NCI-H524 (cell line): ENCODE measurements around the gene IDE.

Source experiments
- DNase-seq, 2 experiments: peaks; one replicate each; lab custom pipeline; 2025; lab: John Stamatoyannopoulos, UW

IDE gene

DNA sequence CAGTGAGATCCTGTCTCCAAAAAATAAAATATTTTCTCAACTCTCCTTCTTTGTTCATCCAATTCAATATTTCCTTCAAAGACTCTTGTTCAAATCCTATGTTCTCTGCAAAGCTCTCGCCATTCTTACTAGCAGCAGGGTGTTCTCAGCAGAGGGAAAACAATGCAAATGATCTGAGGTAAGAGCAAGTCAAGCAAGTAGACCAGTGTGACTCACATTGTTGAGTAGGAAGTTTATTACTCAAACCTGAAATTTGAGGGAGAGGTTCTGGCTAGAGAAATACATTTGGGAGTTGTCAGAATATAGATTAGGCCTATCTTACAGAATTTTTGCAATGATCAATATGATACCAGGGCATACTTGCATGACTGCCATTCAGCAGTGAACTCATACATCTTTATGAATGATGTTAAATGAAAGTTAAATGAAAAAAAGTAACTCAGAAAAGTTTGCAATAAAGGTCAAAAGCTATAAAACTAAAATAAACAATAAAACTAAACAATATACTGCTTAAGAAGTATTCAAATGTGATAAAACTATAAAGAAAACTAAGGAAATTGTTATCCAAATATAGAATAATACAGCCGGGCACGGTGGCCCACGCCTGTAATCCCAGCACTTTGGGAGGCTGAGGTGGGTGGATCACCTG is 5.8 kb downstream of the IDE start:
- no peak for DNase-seq

DNA sequence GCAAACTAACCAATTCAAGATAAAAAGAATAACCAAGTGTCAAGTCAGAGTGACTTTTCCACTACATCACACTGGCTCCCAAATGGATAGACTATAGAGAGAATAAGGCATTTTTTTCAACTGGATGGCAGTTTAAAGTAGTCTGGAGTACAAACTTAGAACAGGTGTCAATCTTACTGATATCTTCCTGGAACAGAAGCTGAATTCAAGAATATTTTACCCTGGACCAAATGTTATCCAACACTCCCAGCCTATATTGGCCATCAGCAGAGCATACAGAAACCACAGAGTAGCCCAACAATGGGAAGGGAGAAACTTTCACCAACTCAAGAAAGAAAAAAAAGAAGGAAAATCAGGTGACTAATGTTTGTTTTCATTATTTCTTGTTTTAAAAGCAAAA is 11.5 kb downstream of the IDE start:
- no peak for DNase-seq

DNA sequence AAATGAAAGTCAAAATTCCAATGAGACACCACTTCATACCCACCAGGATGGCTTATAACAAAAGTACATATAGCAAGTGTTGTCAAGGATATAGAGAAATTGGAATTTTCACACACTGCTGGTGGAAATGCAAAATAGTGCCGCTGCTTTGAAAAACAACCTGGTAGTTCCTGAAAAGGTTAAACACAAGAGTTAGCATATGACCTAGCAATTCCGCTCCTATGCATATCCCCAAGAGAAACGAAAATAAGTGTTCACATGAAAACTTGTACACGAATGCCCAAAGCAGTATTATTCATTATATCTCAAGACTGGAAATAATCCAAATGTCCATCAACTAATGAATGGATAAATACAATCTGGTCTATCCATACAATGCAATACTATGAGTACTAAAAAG is 14.8 kb downstream of the IDE start:
- DNase-seq: no peak

DNA sequence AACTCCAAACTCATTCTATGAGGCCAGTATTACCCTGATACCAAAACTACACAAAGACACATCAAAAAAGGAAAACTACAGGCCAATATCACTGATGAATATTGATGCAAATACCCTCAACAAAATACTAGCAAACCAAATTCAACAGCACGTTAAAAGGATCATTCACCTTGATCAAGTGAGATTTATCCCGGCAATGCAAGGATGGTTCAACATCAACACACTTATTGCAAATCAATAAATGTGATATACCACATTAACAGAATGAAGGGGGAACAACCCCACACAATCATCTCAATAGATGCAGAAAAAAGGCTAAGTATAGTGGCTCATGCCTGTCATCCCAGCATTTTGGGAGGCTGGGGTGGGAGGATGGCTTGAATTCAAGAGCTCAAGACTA is 19.9 kb downstream of the IDE start:
- DNase-seq: no peak

DNA sequence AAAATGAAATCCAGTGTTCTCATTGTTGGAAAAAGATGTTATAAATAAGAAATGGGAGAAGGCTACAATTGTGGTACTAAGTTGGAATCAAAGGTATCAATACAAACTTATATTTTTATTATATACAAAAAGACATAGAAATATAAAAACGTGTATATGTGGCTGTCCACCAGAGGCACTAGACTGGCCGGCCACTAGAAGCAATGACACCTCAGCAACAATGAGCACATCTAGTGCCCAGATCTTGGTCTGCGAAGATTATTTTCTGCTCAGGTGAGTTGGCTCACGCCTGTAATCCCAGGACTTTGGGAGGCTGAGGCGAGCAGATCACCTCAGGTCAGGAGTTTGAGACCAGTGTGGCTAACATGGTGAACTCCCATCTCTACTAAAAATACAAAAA is 21.6 kb downstream of the IDE start:
- no peak for DNase-seq

DNA sequence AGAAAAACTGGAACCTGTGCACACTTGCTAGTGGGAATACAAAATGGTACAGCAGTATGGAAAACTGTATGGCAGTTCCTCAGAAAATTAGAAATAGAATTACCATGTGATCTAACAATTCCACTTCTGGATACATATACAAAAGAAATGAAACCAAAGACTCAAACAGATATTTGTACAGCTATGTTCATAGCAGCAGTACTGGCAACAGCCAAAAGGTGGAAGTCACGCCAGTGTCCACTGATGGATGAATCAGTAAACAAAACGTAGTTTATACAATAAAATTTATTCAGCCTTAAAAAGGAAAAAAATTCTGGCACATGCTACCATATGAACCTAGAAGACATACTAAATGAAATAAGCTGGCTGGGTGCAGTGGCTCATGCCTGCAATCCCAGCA is 23.0 kb downstream of the IDE start:
- DNase-seq: no peak

DNA sequence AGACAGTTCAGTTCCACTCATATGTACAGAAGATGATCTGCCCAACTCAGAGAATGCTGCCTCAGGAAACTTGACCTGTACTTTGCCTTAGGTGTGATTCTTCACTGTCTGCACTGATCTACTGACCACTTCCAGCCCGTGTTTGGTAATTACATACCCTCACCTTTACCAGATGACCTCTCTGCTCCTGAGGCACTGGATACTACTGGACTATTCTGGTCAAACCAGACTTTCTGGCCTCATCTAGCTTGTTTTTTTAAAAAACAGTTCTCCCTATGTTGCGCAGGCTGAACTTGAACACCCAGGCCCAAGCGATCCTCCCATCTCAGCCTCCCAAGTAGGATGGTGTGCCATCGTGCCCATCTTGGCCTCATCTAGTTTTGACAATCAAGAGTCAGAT is 26.2 kb downstream of the IDE start:
- no peak for DNase-seq

DNA sequence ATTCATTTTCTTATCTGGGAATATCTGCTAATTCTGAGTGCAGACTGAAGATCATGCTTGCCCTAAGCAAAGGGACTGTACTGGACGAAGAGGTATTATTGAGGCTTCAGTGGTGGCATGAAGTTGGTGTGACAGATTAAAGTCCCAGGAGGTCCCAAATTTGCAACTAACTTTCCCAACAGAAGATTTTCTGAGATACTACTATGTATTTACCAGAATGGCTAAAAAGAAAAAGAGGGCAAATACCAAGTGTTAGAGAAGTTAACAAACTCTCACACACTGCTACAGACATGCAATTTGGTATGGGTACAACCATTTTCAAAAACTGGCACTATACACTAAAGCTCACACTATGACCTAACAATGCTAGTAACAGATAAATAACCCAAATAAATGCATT is 28.3 kb downstream of the IDE start:
- no peak for DNase-seq

DNA sequence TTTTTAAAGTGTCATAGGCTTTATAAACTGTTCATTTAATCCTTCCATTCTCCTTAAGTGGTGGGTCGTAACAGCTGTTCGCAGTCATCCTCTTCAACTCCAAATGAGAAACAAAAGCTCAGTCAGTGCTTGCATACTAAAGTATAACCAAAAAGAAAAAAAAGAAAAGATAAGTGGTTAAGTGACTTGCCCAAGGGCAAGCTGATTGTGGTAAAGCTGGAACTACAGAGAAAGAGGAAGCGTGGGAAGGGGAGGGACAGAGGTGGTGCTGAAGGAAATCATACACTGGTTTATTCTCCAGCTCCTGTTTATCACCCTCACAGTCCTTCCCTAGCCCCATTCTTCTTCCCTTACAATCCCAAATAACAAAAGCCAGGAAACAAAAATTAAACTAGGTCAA is 29.6 kb downstream of the IDE start:
- peak; percentile 12 to 65 for DNase-seq

DNA sequence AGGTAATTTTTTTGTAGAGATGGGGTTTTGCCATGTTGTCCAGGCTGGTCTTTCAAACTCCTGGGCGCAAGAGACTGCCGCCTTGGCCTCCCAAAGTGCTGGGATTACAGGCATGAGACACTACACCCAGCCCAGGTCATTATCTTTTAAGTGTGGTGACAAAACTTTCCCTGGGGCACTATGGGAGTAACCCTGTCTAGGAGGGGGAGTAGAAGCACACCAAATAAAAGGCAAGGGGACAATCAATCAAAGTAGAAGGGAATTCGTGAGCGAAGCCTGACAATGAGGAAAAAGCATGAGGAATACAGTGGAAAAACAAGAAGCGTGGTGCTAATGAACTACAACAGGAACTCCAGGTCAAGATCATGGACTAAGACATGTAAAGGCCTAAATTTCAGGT is 31.4 kb downstream of the IDE start:
- no peak for DNase-seq

DNA sequence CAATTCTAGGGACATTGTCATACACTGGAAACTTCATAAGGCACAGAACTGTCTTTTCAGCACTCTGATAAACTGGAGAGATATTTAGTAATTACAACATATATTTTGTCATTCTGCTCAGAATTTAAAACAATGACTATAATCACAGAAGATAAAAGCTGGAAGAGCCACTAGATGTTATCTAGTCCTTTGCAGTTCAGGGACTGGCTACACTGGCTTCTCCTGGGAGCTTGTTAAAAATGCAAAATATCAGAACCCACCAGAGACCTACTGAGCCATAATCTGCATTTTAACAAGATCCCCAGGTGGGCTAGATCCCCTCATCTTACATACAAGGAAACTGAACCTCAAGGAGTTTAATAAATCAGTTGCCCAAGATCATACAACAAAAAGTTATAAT is 32.3 kb downstream of the IDE start:
- no peak for DNase-seq

DNA sequence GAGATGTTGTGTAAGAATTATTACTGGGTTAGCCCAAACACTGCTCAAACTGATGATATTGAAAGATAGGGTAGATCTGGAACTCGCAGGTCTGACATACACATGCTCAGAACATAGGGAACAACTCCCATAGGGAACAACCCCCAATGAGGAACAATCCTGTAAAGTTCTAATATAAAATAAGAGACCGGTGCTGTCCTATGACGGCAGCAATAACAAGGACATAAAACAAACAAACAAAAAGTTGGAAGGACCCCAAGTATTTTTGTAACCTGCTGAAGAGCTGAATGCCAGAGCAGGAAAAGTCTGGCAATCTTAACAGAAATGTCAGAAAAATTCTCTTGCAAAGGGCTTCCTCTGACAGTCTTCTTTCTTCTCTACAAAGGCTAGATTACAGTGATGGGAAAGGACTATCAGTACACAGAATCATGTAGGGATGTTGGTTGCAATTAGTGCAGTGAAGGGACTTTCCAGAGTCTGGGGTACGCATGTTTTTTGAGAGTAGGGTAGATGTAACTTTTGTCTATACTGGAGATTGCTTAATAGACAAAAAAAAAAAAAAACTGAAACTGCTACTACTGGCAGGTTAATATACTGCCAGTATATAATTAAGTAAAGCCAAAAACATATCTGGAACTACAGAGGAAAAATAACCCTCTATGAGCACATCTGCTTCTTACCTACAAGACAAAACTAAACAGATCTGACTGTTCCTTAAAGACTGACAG is 35.5 kb downstream of the IDE start:
- no peak for DNase-seq

DNA sequence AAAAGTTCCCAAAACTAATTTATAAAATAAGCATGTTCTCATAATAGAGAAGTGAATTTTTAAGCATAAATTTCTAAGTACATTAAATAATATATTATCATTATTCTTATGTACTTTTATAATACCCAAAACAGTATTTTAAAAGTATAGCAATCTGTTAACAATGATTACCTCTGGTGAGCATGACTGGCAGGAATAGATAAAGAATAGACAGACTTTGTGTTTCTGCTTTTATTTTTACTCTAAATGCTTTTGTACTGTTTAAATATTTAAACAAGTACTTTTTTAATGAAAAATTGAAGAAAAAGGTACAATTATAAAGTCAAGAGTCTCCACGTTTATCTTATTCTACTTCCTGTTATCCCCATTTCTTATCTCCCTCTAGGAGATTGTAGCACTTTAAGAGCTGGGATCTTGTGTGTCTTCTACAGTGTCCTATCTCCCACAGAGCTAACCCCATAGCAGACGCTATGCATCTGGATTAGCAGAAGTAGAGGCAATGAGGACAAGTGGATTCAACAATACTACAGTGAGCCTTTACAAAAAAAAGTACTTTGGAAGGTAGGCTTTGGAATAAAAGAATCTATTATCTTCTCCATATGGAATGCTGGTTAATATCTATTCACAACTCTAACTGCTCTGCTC is 42.9 kb downstream of the IDE start:
- DNase-seq: no peak

DNA sequence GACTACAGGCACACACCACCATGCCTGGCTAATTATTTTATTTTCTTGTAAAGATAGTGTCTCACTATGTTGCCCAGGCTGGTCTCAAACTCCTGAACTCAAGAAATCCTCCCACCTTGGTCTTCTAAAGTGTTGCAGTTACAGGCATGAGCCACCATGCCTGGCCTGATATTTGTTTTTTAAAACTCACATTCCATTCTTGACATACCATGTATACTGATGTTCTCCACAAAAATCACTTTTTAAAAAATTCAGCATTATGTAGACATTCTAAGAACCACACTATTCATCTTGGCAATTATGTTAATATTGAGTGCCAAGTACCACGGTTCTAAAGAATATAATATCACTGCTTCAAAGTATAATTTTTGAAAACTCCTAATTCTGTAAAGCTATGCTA is 43.5 kb downstream of the IDE start:
- no peak for DNase-seq

DNA sequence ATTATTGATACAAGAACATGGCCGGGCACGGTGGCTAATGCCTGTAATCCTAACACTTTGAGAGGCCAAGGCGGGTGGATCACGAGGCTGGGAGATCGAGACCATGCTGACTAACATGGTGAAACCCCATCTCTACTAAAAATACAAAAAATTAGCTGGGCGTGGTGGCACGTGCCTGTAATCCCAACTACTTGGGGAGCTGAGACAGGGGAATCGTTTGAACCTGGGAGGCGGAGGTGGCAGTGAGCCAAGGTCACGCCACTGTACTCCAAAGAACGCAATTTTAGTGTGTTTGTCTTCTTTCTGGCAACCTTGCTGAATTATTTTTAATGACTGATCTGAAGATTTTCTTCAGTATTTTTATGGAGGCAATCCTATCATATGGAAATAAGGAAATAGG is 46.2 kb downstream of the IDE start:
- no peak for DNase-seq

DNA sequence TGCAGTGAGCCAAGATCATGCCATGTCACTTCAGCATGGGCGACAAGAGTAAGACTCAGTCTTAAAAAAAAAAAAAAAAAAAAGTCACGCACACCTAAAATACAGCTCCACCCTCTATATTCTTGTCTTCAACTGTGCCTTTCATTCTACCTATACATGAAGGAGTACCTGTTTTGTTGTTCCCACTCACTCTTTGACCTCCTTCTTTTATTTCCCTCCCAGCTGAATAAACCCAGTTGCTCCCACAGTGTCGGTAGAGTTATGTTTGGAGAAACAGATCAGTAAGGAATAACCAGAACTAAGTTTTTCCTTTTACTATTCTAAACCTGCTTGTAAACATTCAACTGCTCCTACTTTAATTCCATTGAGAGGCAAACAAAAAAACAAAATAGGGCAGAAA is 50.3 kb downstream of the IDE start:
- no peak for DNase-seq

DNA sequence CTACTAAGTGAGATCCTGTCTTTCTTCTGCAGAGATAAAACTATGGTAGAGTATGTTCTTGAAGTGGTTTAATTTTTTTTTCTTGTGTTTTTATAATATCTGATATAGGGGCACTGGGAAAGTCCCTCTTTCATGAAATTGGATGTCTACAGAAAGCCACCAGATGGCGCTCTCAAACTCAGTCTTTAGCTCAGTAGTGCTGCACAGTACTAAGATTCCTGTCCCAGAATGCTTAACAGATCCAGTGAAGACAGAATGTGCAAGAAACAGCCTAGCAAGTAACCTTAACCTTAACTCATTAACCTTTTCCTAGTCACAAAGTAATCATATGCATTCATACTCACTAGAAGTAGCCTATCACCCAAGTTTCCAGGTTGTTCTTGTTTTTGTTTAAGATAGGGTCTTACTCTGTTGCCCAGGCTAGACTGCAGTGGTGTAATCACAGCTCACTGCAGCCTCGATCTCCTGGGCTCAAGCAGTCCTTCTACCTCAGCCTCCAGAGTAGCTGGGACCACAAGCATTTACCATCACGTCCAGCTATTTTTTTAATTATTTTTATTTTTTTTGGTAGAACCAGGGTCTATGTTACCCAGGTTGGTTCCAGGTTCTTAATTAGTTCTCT is 56.7 kb downstream of the IDE start:
- DNase-seq: peak; percentile 2 to 48

DNA sequence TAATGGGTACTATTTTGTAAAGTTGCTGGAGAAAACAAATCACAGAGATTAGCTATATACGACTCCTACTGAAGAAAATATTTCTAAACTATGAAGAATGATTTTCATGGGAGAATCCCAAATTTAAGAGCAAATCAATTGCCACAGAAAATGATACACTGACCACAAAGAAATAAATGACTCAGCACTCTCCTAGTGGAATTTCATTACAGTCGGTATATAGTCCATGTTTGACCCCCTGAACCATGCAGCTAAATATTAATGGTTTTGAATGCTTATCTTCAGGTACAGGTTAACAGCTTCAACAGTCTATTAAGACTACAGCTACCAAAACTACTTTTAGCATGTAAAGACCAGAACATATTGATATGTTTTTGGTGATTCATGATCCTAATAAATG is 65.0 kb downstream of the IDE start:
- DNase-seq: no peak

DNA sequence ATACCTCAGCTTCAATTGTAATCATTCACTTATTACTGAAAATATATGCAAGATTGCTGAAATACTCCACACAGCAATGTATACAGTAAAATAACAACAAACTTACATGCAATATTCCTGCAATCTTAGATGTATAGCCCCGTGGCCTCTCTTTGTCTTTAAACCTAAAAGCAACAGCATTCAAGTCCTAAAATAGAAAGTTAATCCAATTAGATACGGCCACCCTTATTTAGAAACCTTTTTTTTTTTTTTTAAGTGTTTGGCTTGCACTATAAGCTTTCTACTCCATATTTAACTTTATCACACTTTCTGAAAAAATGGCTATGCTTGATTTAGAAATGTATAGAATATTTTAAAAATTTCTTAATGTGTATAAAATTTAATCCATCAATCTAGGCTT is 67.6 kb downstream of the IDE start:
- DNase-seq: no peak

DNA sequence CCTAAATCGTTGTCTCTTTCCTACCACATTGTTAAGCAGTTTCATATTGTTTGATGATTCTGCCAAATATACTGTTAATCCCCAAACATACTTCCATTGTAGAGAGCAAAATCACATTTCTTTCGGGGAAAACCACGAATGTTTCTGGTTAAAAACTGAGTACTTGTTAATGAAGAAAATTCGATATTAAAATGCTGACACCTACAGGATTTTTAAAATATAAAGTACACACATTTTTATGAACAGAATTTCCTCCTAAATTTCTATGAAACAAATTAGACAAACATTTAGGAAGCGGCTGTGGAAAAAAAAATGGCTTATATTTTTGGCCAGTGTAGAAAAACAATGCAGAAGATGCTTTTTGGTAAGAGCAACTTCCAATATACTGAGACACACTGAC is 68.8 kb downstream of the IDE start:
- no peak for DNase-seq

DNA sequence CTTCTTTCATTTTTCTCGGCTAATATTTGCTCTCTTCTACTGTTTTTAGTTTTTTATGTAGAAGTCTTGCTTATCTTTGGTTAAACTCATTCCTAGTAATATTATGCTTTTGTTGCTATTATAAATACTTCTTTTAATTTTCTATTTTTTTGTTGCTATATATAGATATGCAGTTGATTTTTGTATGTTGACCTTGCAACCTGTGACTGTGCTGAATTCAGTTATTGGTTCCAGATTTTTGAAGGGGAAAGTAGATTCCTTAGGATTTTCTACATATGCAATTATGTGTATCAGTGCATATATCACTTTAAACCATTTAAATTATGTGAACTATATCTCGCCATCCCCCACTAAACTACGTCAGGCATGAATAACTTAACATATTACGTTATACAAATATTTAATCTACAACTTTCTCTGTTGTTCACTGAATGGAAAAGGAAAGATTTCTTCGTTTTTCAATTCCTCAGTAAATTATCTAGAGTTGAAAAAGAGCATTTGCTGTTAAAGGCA is 71.5 kb downstream of the IDE start:
- DNase-seq: no peak

DNA sequence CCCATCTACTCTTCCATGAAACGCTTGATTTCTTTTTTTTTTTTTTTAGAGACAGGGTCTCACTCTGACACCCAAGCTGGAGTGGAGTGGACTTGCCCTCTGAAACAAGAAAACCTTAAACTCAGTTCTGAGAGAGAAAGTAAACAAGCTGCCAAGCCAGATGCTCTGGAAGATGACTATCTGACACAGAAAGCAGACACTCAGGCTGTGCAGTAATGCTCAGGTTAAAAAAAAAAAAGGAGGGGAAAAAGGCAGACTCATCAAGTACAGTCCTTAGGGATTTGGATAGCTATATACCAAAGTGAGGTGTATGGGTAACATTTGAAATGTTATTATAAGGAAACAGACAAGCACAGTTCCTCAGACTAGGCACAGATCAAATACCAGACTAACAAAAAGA is 80.5 kb downstream of the IDE start:
- no peak for DNase-seq

DNA sequence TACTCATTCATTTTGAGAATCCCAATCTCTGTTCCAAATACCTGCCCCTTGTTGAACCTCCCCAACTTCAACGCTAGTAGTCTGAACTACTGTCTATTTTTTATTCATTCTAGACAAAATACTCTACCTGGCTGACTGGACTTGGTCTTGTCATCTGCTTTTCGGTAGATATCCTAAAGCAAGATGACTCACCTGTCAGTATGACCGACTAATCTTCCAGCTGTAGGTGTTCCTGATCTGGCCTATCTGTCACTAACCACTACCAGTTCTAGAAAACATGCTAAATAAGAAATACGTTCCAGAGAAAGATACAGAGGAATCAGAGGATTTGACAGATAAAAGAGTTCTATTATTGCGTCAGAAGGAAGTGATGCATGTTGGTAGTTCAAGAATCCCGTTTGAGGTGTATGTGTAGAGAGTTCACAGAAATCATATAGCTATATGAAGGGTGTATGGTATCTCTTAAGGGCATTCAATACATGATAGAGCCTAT is 81.1 kb downstream of the IDE start:
- DNase-seq: no peak
